ELF-1 (cell line): ENCODE data around the gene RAD21L1.
A peak's percentile ranks its signal among the peaks of the same experiment; 100 is the strongest.
"Not testable (repeated sequence)": the region's sequence is repeated elsewhere in the genome, so short reads cannot be mapped to it uniquely, and the experiment has no call there.

ENCODE experiments used
- DNase-seq: peaks from one replicate; pipeline ENCODE4 v3.0.0-alpha.2; 2016; ENCODE audit warnings: low read depth, low spot score

RAD21L1 gene

DNA sequence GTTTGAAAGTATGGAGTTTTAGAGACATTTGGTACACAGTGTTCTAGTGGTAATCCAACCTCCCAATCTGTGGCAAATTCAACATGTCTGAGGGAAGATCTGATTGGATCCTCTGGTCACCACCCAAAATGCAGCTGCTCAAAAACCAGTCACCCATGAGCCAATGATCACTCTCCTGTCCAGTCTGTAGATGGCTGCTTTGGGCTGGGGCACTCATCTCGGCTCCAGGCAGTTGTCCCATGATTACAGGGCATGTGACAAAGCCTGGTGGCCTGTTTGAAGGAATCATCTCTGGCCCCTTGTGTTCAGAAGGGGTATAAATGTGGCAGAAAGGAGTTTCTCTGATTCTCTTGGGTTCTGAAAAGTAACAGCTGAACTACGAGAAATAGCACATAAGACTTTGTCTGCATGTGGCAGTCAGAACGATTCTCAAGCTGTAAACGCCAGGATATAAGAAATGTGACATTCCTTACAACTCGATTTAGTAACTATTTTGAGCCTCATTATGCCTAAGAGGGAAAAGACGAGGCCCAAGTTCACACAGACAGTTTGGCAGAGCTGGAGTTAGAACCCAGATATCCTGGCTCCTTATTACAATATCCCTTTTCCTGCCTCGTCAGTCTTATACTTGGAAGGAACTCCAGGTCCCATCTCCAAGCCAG is 26.5 kb upstream of the RAD21L1 start:
- no peak for DNase-seq

DNA sequence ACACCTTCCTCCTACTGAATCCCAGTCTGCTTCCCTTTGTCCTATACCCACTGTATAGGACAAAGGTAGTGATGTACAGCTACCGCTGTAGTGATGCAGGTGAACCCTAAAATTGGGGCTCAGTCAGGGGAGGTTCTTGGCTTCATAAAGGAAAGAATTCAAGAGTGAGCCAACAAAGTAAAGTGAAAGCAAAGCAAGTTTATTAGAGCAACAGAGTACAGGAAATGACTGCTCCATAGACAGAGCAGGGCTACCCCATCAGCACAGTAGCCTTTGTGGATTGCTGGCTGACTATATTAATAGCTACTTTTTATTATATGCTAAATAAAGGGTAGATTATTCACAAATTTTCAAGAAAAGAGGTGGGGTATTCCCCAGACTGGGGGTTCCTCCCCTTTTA is 25.9 kb upstream of the RAD21L1 start:
- no peak for DNase-seq

DNA sequence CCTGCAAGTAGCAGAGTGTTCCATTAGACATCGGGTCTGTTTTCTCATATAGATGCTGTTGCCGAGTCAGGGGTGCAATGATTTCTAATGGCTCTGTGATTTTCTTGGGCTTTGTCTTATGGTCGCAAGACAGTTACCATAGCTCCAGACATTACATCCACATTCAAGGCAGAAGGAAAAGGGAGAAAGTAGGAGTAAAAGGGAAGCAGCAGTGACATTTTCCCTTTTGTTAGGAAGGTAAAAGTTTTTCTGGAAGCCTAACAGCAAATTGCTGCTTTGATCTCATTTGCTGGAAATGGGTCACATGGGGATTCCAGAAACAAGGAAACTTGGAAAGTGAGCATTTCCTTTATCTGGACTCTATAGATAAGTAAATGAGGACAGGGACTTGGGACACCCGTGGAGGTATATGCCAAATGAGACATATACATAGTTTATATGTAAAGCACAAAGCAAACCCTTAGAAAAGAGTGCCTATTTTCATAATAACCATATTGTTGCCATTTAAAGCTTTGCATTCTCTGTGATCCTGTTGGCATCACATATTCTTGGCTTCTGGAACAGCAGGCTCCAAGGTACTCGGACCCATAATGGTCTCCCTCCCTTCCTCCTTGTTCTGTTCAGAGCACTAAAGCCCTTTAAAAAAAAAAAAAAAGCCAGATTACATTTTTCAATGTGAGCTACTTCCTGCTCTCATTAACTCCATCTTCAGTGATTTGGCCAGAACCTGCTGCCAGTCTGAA is 22.9 kb upstream of the RAD21L1 start, which contains the start of gene C20orf202:
Gene C20orf202 (plus strand): TSS at position 693 of the 743 bp plus-strand sequence. CDS start 132 bp downstream, outside the sequence.
- DNase-seq, result no peak

GRCh38 chr20:1203630-1204029 is 22.2 kb upstream of the RAD21L1 start:
- DNase-seq, result no peak

DNA sequence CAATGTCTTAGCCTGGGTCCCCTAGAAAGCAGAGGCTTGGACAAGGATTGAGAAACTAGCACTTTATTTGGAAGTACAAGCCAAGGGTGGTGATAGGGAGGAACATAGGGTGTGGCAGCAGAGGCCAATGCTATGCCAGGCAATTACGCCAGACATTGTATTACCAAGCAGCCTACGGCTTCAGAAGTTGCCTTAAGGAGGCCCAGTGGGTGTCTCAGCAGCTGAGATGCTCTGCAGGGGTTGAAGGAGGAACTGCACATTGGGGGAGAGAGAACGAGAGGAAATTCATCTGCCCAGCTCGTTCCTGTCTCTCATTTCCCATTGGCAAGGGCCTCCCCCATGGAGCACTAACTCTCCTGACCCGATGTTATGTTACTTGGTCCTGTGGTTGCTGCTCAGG is 21.7 kb upstream of the RAD21L1 start:
- no peak for DNase-seq

GRCh38 chr20:1204576-1204975 is 21.3 kb upstream of the RAD21L1 start:
- no peak for DNase-seq

DNA sequence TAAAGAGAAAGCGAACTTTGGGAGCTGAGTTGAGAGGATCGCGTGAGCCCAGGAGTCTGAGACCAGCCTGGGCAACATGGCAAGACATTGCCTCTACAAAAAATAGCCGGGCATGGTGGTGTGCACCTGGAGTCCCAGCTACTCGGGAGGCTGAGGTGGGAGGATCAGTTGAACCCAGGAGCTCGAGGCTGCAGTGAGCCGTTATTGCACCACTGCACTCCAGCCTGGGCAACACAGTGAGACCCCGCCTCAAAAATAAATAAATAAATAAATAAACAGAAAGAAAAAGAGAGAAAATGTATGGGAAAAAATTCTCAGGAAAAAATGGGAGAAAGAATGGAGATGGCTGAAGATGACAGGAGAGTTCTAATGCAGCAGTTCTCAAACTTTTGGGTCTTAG is 20.0 kb upstream of the RAD21L1 start:
- DNase-seq, result no peak

- no peak for DNase-seq
These were observed 19.3 kb upstream of the RAD21L1 start for GRCh38 chr20:1206366-1207148.

GRCh38 chr20:1207293-1207878 is 18.5 kb upstream of the RAD21L1 start:
- no peak for DNase-seq

GRCh38 chr20:1209447-1210387 is 16.1 kb upstream of the RAD21L1 start:
- peak; percentile 71 for DNase-seq

- no peak for DNase-seq
These were observed 15.3 kb upstream of the RAD21L1 start for GRCh38 chr20:1210501-1210900.

DNA sequence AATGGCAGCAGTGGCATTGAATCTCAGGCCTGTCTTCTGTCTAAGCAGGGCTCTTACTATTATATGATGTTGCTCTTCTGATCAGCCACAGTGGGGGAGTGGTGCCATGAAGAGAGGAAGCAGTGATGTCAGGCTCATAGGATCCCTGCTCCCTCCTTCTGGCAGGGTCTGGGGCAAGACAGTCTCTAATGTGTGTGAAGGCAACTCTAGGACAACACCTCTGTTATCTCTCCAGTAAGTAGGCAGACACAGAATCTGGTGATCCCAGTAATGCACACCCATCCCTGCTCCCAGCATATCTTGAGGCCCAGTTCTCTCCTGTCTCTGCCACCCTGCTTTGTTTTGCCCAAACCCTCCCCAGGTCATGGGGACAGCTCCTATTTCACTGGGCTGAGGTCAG is 13.8 kb upstream of the RAD21L1 start:
- DNase-seq, result no peak

DNA sequence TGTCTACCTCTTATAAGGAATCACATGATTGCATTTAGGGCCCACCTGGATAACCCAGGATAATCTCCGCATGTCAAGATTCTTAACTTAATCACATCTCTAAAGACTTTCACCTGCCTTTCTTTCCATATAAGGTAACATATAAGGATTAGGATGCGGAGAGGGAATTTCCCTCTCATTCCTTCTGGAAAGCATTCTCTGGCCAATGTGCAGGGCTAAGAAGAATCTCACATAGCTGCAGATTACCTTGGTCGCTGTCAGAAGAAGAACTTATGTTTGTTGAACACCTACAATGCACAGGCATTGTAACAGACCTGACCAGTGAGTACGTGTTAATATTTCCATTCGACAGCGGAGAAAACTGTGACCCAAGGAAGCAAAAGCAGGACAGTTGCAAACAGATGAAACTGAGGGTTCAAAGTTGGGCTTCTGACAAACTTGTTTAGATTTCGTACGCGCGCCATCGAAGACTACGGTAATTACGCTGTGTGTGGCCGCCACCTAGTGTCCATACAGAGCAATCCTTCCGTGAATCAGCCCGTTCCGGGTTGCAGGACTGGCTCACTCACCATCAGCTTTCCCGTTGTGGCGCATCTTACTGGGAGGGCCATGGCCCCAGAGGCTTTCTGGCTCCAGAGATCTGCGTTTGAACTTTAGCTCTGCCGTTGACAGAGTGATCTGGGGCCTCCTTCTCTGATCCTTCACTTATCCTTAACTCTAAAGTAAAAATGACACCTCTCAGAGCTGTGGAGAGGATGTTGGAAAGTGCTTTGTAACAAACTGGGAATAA is 13.0 kb upstream of the RAD21L1 start:
- peak; percentile 81 for DNase-seq

DNA sequence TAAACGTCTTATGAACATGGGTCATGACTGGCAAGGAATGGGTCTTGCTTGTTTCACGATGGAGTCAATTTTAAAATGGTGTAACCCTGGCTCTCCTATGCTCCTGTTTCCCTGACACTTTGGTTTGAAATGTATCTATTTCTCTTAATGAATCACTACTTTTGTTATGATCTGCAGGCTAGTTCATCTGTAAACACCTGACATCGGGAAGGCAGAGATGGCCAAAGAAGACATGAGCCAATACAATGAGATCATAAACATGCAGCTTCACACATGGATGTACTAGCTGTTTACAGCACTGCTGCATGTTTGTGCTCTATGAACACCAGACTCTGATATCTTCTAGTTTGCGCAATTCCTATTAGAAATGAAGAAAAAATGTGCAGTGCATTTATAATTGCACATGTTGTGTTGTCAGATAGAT is 11.0 kb upstream of the RAD21L1 start:
- no peak for DNase-seq

GRCh38 chr20:1215386-1216170 is 10.3 kb upstream of the RAD21L1 start:
- no peak for DNase-seq

DNA sequence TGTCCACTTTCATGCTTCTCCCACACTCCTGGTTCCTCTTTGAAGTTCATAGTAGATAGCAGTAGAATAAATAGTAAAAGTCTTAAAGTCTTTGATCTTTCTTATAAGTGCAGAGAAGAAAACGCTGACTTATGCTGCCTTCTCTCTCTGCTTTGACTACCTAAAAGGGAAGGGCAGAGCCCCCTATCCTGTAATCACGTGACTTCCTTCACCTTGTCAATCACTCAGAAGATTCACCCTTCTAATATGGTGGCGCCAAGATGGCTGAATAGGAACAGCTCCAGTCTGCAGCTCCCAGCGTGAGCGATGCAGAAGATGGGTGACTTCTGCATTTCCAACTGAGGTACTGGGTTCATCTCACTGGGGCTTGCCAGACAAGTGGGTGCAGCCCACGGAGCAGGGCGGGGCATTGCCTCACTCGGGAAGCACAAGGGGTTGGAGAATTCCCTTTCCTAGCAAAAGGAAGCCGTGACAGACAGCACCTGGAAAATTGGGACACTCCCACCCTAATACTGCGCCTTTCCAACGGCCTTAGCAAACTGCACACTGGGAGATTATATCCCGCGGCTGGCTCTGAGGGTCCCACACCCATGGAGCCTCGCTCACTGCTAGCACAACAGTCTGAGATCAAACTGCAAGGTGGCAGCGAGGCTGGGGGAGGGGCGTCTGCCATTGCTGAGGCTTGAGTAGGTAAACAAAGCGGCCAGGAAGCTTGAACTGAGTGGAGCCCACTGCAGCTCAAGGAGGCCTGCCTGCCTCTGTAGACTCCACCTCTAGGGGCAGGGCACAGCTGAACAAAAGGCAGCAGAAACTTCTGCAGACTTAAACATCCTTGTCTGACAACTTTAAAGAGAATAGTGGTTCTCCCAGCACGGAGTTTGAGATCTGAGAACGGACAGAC is 9.1 kb upstream of the RAD21L1 start:
- not testable (repeated sequence) for DNase-seq

GRCh38 chr20:1222750-1223149 is 3.1 kb upstream of the RAD21L1 start:
- not testable (repeated sequence) for DNase-seq

DNA sequence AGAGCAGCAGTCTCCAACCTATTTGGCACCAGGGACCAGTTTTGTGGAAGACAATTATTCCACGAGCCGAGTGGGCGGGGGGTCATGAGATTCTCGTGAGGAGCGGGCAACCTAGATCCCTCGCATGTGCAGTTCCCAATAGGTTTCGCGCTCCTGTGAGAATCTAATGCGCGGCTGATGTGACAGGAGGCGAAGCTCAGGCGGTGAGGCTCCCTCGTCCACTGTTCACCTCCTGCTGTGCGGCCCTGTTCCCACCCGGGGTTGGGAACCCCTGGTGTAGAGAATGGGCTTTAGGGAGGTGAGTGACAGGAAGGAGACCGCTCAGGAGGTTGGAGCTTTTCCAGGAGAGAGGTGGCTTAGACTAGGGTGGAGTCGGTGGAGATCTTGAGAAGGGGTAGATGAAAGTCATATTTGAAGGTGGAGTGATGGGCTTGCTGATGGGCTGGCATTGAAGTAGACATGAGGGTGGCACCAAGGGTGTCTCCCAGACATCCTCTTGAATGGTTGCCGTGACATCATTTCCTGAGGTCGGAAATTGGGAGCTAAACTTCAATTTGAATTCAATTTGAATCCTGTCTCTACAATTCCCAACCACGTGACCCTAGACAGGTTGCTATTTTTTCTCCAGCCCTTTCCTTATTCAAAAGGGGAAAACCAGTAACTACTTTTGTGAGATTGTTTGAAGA is 1.5 kb upstream of the RAD21L1 start:
- no peak for DNase-seq
